Muscle of leg (tissue), 11 donors: ENCODE data around the gene SAP30L. TPM values are rescaled to one million over a fixed set of nuclear protein-coding genes. Genes with fewer than 3 reads are reported as not detected.

Experiments
- DNase-seq: peaks from one replicate; pipeline ENCODE4 v3.0.0; 2013
- H3K27ac ChIP-seq: one replicate; pipeline ENCODE4 v1.5.1; 2013; ENCODE audit warnings: mild to moderate bottlenecking, low read length, control low read depth
- H3K27me3 ChIP-seq: one replicate; pipeline ENCODE4 v1.6.1; 2013; ENCODE audit warnings: low read length; ENCODE audit not compliant: control insufficient read depth, insufficient read depth
- H3K36me3 ChIP-seq: one replicate; pipeline ENCODE4 v1.6.1; 2013; ENCODE audit warnings: low read length; ENCODE audit not compliant: control insufficient read depth, insufficient read depth
- H3K4me1 ChIP-seq: one replicate; pipeline ENCODE4 v1.6.1; 2013; ENCODE audit warnings: low read length; ENCODE audit not compliant: control insufficient read depth, insufficient read depth
- H3K4me3 ChIP-seq: one replicate; pipeline ENCODE4 v1.5.1; 2013; ENCODE audit warnings: low read length, control low read depth
- H3K9me3 ChIP-seq: replicated peaks from 2 replicates; pipeline ENCODE4 v1.6.1; 2013; ENCODE audit warnings: low read depth, low read length; ENCODE audit not compliant: control insufficient read depth
- WGBS: methylation state at CpG from one replicate; pipeline ENCODE4 v1.1.5; 2013; ENCODE audit warnings: missing lambda C conversion rate; ENCODE audit not compliant: insufficient coverage; 5-methylcytosine and 5-hydroxymethylcytosine counted together
- polyA plus RNA-seq, 8 donors: library from polyadenylated mRNA; unstranded; fragments of 120-200 nt; gene quantifications; one replicate each; pipeline versions ENCODE4 v1.2.1 to v1.2.3, GENCODE V29; 2013; ENCODE audit warnings: inconsistent platforms in 1 of 8, low replicate concordance in 1 of 8; ENCODE audit not compliant: insufficient read length in 8 of 8, insufficient read depth in 1 of 8
- total RNA-seq: library from RNA; stranded (reverse); fragments of 120-200 nt; gene quantifications from one replicate; pipeline ENCODE4 v1.2.4, GENCODE V29; 2013

SAP30L gene
- total and polyA plus RNA-seq, 9 donors = 21.1 to 31.4 (median 24.0) TPM

DNA sequence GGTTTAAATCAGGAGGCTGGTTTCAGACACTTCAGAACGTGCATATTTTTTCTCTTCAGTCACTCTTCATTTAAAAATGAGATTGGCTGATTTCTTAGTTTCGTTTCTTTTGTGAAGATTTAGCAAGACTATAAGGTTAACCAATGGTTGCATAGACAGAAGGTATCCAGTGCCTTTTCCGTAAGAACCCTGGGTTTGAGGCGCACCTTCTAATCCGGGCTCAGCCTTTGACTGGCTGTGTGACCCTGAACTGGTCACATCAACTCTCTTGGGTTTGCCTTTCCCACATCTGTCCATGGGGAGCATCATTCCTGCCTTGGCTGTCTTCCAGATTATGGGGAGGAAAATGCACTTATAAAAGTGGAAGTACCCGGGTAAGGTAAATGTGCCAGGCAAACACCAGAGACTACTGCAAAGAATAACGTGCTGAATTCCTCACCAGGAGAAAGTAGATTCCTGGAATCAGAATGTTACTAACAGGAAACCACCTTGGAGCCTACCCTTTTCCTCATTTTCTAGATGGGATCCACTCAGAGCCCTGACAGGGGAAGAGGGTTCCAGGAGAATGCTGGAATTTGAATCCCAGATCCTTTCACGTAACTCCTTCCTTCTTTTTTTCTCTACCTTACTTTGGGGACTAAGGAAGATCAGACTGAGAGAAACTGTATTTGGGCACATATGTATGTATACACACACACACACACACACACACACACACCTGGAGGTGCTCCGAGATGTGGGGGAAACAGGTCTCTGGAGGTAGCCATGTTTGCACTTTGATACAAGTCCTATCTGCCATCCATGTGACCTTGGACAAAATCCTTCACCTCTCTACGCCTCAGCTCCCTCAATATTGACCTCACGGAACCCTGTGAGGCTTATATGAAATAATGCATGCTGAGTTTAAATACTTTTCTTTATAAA, 25.4 kb downstream of the SAP30L start:
- Histone ChIP-seq H3K4me1 (peaks cover 23% of the 10 kb centered on the region), H3K9me3 (no peaks in the 10 kb centered on the region), H3K27ac (no peak overlapping the region), H3K36me3 (no peaks in the 10 kb centered on the region), H3K4me3 (no peak overlapping the region), H3K27me3 (peaks cover 72% of the 10 kb centered on the region)
- no peak for DNase-seq
- 10% methylated on average over 3 of the region's 11 CpGs for WGBS

DNA sequence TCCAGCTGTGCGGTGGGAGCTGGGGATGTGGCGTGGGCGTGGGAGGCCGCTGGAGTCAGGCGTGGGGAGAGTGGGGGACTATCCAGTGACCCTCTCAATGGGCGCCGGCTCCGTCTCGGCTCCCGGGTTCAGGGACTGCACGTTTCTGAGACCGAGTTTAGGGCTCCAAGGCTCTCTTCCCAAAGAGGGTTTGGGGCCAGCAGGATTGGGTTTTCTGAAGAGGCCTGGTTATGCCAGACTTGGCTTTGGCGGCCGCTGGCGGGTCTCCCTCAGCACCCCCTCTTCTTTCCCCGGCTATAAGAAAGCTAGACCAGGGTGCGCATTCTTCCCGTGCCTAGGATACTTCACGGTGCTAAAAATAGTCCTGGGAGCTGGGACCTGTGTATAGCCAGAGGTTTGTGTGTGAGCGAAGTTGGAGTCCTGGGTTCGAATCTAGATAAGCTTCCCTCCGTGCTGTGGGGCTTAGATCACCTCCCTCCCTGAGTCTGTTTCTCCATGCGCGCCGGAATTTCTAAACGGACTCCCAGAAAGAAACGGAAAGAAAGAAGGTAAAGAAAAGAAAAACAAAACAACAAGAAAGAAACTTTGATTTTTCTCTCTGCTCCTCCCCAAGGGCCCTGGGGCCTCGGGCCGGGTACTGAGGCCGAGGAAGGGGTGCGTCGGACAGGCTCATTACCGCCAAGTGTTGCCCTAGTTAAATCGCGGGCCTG, 27.2 kb downstream of the SAP30L start:
- Histone ChIP-seq H3K36me3 (no peaks in the 10 kb centered on the region), H3K27ac (no peak overlapping the region), H3K4me1 (peaks cover 36% of the 10 kb centered on the region), H3K9me3 (no peaks in the 10 kb centered on the region), H3K4me3 (no peak overlapping the region), H3K27me3 (peaks cover 84% of the 10 kb centered on the region)
- no peak for DNase-seq
- WGBS = 0% methylated on average over 12 of the region's 35 CpGs

DNA sequence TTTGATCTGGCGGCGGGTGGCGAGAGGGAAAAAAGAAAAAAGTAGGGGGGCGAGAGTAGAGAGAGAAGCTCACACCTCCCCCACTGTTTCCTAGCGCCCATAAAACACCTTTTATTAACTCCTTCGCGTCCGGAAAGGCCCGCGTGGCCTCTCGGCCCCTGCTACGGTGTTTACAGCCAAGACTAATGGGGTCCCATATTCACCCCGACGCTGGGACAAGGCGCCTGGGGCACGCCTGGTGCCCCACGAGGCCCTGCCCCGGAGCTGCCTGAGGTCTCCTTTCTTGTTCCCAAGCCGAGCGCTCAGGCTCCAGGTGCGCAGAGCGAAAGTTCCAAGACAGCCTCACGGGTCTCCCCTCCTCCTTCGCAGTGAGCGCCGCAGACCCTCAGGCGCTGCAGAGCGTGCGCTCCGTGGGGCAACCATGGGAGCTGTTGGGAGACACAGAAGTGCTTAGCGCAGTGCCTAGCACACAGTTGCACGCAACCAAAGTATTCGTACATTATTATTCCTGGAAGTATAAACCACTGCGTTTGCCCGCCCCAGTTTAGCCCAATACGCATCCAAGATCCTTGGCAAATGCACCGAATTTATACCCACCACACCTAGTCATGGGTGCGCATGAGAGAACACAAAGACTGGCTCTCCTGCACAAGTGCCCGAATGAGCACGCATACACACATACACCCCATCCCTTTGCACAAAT, 27.9 kb downstream of the SAP30L start:
- no peak for DNase-seq
- Histone ChIP-seq H3K4me1 (peaks cover 43% of the 10 kb centered on the region), H3K9me3 (no peaks in the 10 kb centered on the region), H3K27me3 (peaks cover 88% of the 10 kb centered on the region), H3K36me3 (no peaks in the 10 kb centered on the region), H3K4me3 (no peak overlapping the region), H3K27ac (no peak overlapping the region)
- WGBS = 2% methylated on average over 32 of the region's 40 CpGs

DNA sequence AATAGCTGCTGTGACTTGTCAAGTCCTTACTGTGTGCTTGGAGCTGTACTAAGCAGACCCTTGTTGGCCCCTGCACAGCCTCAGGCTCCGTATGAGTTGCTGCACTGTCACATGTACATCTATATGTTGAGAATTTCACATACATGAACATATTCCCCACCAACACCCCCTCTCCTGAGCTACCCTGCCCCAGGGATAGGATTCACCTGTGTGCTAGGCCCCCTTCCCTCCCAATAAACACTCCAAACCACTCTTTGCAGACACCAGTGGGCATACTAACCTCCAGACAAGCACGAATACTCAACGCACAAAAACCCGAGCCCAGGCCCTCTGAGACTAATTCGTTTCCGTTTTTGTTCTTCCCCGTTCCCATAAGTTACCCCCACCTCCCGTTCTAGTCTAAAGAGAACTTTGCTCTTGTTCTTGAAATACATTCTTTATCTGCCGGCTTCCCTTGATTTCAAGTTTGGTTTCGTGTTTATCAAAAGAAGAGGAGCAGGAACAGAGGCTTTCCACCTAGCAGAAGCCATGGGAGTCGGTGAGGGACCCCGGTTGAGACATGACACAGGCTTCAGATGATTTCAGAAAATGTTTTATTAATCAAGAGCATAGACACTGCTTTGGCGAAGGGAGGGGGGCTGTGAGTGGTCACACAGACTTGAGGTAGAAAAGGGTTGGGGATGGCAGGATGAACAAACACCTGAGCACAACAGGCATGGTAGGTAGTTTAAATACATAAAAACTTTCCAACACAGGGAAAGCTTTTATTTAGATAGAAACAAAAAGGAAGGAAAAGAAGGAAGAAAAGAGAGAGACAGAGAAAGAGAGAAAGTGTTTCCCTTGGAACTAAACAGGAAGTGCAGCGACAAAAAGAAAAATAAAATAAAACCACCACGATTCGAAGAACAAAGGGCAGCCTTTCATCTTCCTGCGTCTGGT, 28.9 kb downstream of the SAP30L start:
- H3K36me3 ChIP-seq = no peaks in the 10 kb centered on the region
- H3K9me3 ChIP-seq = no peaks in the 10 kb centered on the region
- no peak overlapping the region for H3K4me3 ChIP-seq
- 7% methylated on average over 7 of the region's 17 CpGs for WGBS
- peaks cover 50% of the 10 kb centered on the region for H3K4me1 ChIP-seq
- DNase-seq = no peak
- H3K27me3 ChIP-seq = peaks cover 89% of the 10 kb centered on the region
- no peak overlapping the region for H3K27ac ChIP-seq

DNA sequence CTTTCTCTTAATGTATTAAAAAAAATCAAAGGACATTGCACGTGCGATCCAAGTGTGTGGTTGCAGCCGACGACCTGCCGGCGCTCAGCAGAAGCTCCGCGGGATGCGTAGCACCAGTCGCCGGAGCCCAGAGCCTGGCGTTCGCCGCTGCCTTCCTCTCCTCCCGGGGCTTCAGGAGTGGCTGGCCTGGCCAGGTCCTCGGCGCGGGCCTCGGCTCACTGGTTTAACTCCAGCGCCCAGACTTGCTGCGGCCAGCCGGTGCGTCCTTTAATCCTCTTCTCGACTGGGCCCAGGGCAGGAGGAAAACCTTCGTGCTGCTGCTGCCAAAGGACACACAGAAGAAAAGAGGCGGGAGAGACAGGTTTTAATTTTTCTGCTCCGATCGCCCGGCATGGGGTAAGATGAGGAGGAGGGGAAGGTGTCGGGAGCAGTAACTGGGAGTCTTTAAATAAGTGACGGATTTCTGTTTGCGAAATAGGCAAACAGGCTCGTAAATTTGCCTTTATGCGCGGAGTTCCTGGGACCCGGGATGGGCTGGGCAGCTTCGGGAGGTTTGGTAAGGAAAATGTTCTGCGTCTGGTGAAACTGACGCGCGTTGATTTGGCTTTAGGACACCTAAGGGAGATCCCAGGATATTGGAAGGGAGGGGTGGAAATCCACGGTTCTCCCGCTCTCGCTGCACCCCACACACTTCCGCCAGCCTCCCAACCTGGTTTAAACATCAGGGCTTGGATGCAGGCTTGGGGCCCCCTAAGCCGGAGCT, 30.0 kb downstream of the SAP30L start:
- peaks cover 50% of the 10 kb centered on the region for H3K4me1 ChIP-seq
- peaks cover 93% of the 10 kb centered on the region for H3K27me3 ChIP-seq
- no peak for DNase-seq
- no peak overlapping the region for H3K27ac ChIP-seq
- no peaks in the 10 kb centered on the region for H3K9me3 ChIP-seq
- H3K36me3 ChIP-seq = no peaks in the 10 kb centered on the region
- WGBS = 5% methylated on average over 42 of the region's 46 CpGs
- H3K4me3 ChIP-seq = no peak overlapping the region

DNA sequence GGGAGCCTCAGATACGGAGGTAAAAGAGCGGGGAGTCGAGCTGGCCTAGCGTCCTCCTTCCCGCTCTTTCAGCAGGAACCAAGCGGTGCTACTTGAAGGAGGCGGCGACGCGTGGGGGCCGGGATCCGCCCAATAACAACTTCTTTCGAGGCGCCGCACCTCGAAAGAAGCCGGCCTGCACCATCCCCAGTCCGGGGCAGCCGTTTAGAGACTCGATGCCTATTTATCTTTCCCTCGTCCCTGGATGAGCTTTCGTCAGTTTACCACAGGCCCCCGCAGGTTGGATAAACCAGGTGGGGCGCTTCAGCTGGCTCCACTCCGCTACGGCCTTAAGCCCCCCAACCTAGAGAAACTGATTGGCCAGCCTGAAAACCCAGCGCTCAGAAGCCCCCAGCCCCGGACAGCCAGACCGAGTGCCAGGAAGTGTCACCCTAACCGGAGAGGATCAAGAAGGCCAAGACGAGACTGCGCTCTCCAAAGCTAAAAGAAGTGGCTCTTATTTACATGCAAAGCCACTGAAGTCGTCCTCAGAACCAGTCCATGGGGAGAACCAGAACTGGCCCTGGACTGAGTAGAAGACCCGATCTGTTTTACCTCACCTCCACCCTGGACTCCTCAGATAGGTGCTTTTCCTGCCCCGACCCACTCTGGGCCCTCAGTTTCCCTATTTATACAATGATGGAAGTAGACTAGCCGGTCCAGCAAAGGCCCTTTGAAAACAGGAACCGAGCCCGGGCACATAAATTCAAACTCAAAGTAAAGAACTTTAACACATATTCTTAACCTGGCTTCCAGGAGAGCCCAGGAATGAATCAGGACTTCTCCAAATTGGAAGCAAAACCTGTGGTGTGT, 30.8 kb downstream of the SAP30L start:
- Histone ChIP-seq H3K9me3 (no peaks in the 10 kb centered on the region), H3K27ac (no peak overlapping the region), H3K4me1 (peaks cover 50% of the 10 kb centered on the region), H3K4me3 (no peak overlapping the region), H3K27me3 (peaks cover 93% of the 10 kb centered on the region), H3K36me3 (no peaks in the 10 kb centered on the region)
- 2% methylated on average over 35 of the region's 38 CpGs for WGBS
- DNase-seq = no peak

DNA sequence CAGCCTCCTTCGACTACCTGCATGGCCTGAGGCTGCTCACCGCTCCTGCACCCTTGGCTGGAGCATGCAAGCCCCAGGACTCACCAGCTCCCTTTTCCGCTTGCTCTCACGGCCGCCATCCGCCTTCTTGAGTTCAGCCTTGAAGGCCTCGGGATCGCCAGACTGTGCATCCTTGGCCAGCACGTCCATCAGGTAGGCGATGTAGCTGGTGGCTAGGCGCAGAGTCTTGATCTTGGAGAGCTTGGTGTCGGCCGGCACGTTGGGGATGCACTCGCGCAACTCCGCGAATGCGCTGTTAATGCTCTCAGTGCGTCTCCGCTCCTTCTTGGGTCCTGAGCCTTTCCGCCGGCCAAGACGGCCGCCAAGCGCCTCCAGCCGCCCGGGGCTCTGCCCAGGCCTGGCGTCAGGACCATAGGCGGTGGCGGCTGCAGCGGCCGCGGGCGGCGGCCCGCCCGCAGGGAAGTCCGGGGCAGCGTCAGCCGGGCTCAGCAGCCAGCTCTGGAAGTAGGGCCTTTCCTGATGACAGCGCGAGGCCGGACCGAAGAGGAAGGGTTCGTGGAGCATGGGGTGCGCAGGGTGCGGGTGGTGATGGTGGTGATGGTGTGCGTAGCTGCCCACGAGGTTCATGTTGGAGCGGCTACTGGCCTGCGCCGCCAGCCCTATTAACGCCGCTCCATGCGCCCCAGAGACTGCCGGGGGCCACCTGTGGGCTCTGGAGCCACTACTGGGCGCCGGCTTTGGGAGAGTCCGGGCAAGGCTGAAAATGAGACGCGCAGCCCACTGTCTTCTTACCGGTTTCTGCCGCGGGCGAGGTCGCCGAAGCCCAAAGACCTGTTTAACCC, 31.8 kb downstream of the SAP30L start:
- peaks cover 100% of the 10 kb centered on the region for H3K27me3 ChIP-seq
- H3K36me3 ChIP-seq = no peaks in the 10 kb centered on the region
- no peak overlapping the region for H3K4me3 ChIP-seq
- H3K27ac ChIP-seq = no peak overlapping the region
- no peaks in the 10 kb centered on the region for H3K9me3 ChIP-seq
- under 1% methylated on average over 65 of the region's 68 CpGs for WGBS
- peaks cover 51% of the 10 kb centered on the region for H3K4me1 ChIP-seq
- no peak for DNase-seq

DNA sequence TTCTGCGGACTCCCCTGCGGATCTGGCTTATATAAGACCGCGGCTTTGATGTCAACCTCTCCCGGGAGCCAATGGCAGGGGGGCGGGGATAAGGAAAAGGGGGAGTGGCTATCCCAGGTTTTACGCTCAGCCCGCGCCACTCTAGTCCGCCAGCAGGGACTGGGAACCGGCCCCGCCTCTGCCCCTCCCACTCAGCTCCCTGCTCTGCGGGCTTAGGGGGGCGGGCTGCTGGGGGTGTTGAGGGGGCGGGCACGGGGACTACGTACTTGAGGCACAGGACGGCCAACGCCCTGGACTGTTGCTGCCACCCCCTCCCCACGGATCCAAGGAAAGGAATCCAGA, 32.4 kb downstream of the SAP30L start, which contains the start of gene HAND1:
Gene HAND1 (minus strand): TSS at position 4 of the 342 bp plus-strand sequence. CDS start 219 bp downstream, outside the sequence.
- Histone ChIP-seq H3K4me3 (no peak within 1 kb of the TSS), H3K4me1 (peaks cover 50% of the 10 kb centered on the region), H3K9me3 (no peaks in the 10 kb centered on the region), H3K27ac (no peak within 1 kb of the TSS), H3K36me3 (no peaks in the 10 kb centered on the region), H3K27me3 (peaks cover 100% of the 10 kb centered on the region)
- DNase-seq = no peak
- WGBS = 0% methylated on average over 4 of the region's 20 CpGs
